GM12878 (cell line): Measurements from ENCODE around the gene MTA3. TPM values are rescaled to one million over a fixed set of nuclear protein-coding genes. Genes with fewer than 3 reads are reported as not detected.
A peak's percentile ranks its signal among the peaks of the same experiment; 100 is the strongest.

ENCODE experiments used
- ATF7 ChIP-seq: fragments of 450-650 bp; IDR thresholded peaks from 2 replicates; pipeline ENCODE4 v1.6.1; 2016; ENCODE audit warnings: low read depth, mild to moderate bottlenecking
- BMI1 ChIP-seq: fragments of 450-650 bp; IDR thresholded peaks from 2 replicates; pipeline ENCODE4 v1.6.1; 2016; ENCODE audit warnings: mild to moderate bottlenecking, moderate library complexity, borderline replicate concordance
- CBFB ChIP-seq: IDR thresholded peaks from 2 replicates; pipeline ENCODE4 v1.6.1; 2016; ENCODE audit warnings: antibody characterized with exemption, low read depth
- ETV6 ChIP-seq, 2 experiments: fragments of 450-650 bp in 1 of 2; IDR thresholded peaks in 1 of 2; conservative IDR thresholded peaks in 1 of 2; 2 replicates each; pipeline ENCODE4 v1.6.1; 2014; ENCODE audit warnings: antibody characterized with exemption in 1 of 2, borderline replicate concordance in 1 of 2, low read depth in 1 of 2, mild to moderate bottlenecking in 1 of 2, moderate library complexity in 1 of 2
- EZH2 ChIP-seq: IDR thresholded peaks from 2 replicates; pipeline ENCODE4 v1.6.1; 2012; ENCODE audit warnings: low read depth, mild to moderate bottlenecking, control low read depth, inconsistent platforms, low read length, borderline replicate concordance; ENCODE audit not compliant: control insufficient read depth
- FOS ChIP-seq: IDR thresholded peaks from 3 replicates; pipeline ENCODE4 v1.6.1; 2011; ENCODE audit warnings: borderline replicate concordance; ENCODE audit not compliant: insufficient read length; ENCODE audit errors: extremely low read depth
- IKZF1 ChIP-seq: fragments of 450-650 bp; conservative IDR thresholded peaks from 2 replicates; pipeline ENCODE4 v1.6.1; 2017; ENCODE audit warnings: antibody characterized with exemption, mild to moderate bottlenecking
- MYC ChIP-seq: IDR thresholded peaks from 2 replicates; pipeline ENCODE4 v1.6.1; 2011; ENCODE audit warnings: mild to moderate bottlenecking, low read length, moderate library complexity, inconsistent platforms; ENCODE audit not compliant: insufficient read depth, insufficient replicate concordance, insufficient read length, severe bottlenecking
- NRF1 ChIP-seq: conservative IDR thresholded peaks from 2 replicates; pipeline ENCODE4 v1.6.1; 2011; ENCODE audit warnings: mild to moderate bottlenecking, low read depth, low read length, improper control_type of control experiment
- PAX5 ChIP-seq: IDR thresholded peaks from 2 replicates; pipeline ENCODE4 v1.6.1; 2011; ENCODE audit warnings: low read depth, low read length, borderline replicate concordance
- POLR2AphosphoS2 ChIP-seq: IDR thresholded peaks from 2 replicates; pipeline ENCODE4 v1.6.1; 2011; ENCODE audit warnings: low read depth, mild to moderate bottlenecking, low read length, improper control_type of control experiment, moderate library complexity
- POLR2AphosphoS5 ChIP-seq: IDR thresholded peaks from 2 replicates; pipeline ENCODE4 v1.6.1; 2011; ENCODE audit warnings: mild to moderate bottlenecking, low read length, inconsistent platforms
- PRDM15 ChIP-seq: fragments of 450-650 bp; formaldehyde crosslinking; IDR thresholded peaks from 2 replicates; pipeline ENCODE4 v1.4.0; 2020; ENCODE audit warnings: mild to moderate bottlenecking, moderate library complexity
- RAD21 ChIP-seq: IDR thresholded peaks from 2 replicates; pipeline ENCODE4 v1.6.1; 2011; ENCODE audit warnings: mild to moderate bottlenecking, low read depth, low read length, moderate library complexity; ENCODE audit not compliant: insufficient read depth
- RELA ChIP-seq: fragments of 450-650 bp; IDR thresholded peaks from 2 replicates; pipeline ENCODE4 v1.8.0; 2014; ENCODE audit warnings: borderline replicate concordance; ENCODE audit not compliant: partially characterized antibody
- SPI1 ChIP-seq: IDR thresholded peaks from 2 replicates; pipeline ENCODE4 v1.6.1; 2011; ENCODE audit warnings: low read depth, mild to moderate bottlenecking, low read length, moderate library complexity, borderline replicate concordance; ENCODE audit not compliant: insufficient read depth
- USF1 ChIP-seq: IDR thresholded peaks from 2 replicates; pipeline ENCODE4 v1.6.1; 2011; ENCODE audit warnings: borderline replicate concordance, low read depth, mild to moderate bottlenecking, moderate library complexity, mixed read lengths, low read length; ENCODE audit not compliant: insufficient read depth; ENCODE audit errors: extremely low read length
- ZSCAN29 ChIP-seq: fragments of 450-650 bp; IDR thresholded peaks from 2 replicates; pipeline ENCODE4 v1.6.1; 2017; ENCODE audit warnings: mild to moderate bottlenecking, moderate library complexity
- polyA plus RNA-seq, 11 experiments: library from polyadenylated mRNA; depleted of rRNA in 4 of 11; unstranded in 6 of 11; stranded (reverse) in 5 of 11; fragments of >200 nt; fragmentation: Nextera tagmentation in 4 of 11; fragmentation: Illumina TruSeq in 1 of 11; extraction: Ambion mirVana in 4 of 11; extraction: Trizol in 1 of 11; gene quantifications; 1 replicate in 1 of 11; 2 replicates in 10 of 11; pipeline versions ENCODE4 v1.2.1 to v1.2.3, GENCODE V29; 2011 to 2016; ENCODE audit warnings: inconsistent platforms in 2 of 11, missing spikeins in 2 of 11, low read depth in 1 of 11
- total RNA-seq, 4 experiments: library from RNA; depleted of rRNA in 3 of 4; stranded (reverse); fragments of >200 nt in 3 of 4; fragmentation: Illumina TruSeq in 1 of 4; extraction: Trizol in 1 of 4; gene quantifications; 2 replicates each; pipeline versions ENCODE4 v1.2.1 to v1.2.3, GENCODE V29; 2013 to 2021
- TF ChIP-seq, protein P1 (sequence below): fragments of 450-650 bp; IDR thresholded peaks from 2 replicates; pipeline ENCODE4 v1.6.1; 2018; ENCODE audit warnings: mild to moderate bottlenecking, low read depth, moderate library complexity; ENCODE audit not compliant: partially characterized antibody

The MTA3 gene
- total and polyA plus RNA-seq, 10 of the 15 experiments (the other 5 are each of a cell fraction or from before 2014, with no cell fraction given): 17.6 to 45.5 (median 26.5) TPM

DNA sequence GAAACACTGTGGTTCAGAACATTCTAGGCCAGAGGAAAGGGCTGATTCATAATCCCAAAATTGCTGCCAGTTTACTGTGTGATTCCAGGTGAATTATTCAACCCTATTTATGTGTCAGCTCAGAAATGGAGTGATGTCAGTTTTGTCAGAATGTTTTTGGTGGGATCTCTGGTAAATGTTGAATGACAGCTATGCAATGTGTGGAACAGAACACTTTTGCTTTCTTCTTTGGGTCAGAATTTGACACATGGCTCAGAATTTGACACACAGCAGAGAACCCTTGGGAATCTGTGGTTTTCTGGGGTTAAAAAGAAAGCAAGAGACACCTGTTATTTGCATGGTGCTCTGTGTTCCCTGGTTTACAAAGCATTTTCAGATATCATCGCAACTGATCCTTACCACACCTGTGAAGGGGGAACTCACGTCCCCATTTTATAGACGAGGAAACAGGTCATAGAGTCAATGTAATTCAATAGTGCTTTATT, 1.6 kb upstream of the MTA3 start (continued):
- TF ChIP-seq EZH2 (no peak), IKZF1 (peak; percentile 57), RAD21 (no peak), CBFB (peak; percentile 47; the same call in 1 of the 2 replicates), ATF7 (peak; percentile 55), NRF1 (no peak), BMI1 (no peak), RELA (no peak), PAX5 (no peak), MYC (no peak), FOS (no peak), ETV6 (conservative IDR thresholded peaks at IDR 0.05 in 1 of 2, IDR thresholded peaks at IDR 0.05 in 1 of 2; ENCODE audit: borderline replicate concordance in 1 of 2, low read depth in 1 of 2) (no peak), USF1 (no peak), SPI1 (no peak), ZSCAN29 (no peak), PRDM15 (no peak), POLR2AphosphoS2 (no peak), POLR2AphosphoS5 (no peak)
- TF ChIP-seq, protein P1, sequence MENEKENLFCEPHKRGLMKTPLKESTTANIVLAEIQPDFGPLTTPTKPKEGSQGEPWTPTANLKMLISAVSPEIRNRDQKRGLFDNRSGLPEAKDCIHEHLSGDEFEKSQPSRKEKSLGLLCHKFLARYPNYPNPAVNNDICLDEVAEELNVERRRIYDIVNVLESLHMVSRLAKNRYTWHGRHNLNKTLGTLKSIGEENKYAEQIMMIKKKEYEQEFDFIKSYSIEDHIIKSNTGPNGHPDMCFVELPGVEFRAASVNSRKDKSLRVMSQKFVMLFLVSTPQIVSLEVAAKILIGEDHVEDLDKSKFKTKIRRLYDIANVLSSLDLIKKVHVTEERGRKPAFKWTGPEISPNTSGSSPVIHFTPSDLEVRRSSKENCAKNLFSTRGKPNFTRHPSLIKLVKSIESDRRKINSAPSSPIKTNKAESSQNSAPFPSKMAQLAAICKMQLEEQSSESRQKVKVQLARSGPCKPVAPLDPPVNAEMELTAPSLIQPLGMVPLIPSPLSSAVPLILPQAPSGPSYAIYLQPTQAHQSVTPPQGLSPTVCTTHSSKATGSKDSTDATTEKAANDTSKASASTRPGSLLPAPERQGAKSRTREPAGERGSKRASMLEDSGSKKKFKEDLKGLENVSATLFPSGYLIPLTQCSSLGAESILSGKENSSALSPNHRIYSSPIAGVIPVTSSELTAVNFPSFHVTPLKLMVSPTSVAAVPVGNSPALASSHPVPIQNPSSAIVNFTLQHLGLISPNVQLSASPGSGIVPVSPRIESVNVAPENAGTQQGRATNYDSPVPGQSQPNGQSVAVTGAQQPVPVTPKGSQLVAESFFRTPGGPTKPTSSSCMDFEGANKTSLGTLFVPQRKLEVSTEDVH: no peak
